Nephron (organoid): Measurements from ENCODE around the gene HOXD9.
A peak's percentile ranks its signal among the peaks of the same experiment; 100 is the strongest.

Experiments used
- H3K27ac Mint-ChIP-seq, 3 experiments: 2 replicates each; pipeline ENCODE4 v1.8.0; 2020; ENCODE audit warnings: mixed read lengths in 3 of 3, mild to moderate bottlenecking in 2 of 3, moderate library complexity in 1 of 3
- H3K27me3 Mint-ChIP-seq: 2 replicates; pipeline ENCODE4 v1.8.0; 2021; ENCODE audit warnings: low read depth, mild to moderate bottlenecking, moderate library complexity, mixed read lengths
- H3K36me3 Mint-ChIP-seq: 2 replicates; pipeline ENCODE4 v1.8.0; 2020; ENCODE audit warnings: low read depth, mixed read lengths
- H3K4me1 Mint-ChIP-seq: 2 replicates; pipeline ENCODE4 v1.8.0; 2020; ENCODE audit warnings: mixed read lengths
- H3K4me3 Mint-ChIP-seq, 3 experiments: 2 replicates each; pipeline ENCODE4 v1.8.0; 2020; ENCODE audit warnings: mild to moderate bottlenecking in 3 of 3, mixed read lengths in 3 of 3, moderate library complexity in 2 of 3
- H3K9me3 Mint-ChIP-seq: 2 replicates; pipeline ENCODE4 v1.8.0; 2020; ENCODE audit warnings: mixed read lengths
- TF ChIP-seq, protein P1 (sequence below), 3 experiments: fragments of 200-600 bp; sonication (generic); IDR thresholded peaks; one replicate each; pipeline ENCODE4 v1.5.0; 2021; ENCODE audit warnings: antibody characterized with exemption in 3 of 3; ENCODE audit not compliant: unreplicated experiment in 3 of 3

Gene HOXD9

DNA sequence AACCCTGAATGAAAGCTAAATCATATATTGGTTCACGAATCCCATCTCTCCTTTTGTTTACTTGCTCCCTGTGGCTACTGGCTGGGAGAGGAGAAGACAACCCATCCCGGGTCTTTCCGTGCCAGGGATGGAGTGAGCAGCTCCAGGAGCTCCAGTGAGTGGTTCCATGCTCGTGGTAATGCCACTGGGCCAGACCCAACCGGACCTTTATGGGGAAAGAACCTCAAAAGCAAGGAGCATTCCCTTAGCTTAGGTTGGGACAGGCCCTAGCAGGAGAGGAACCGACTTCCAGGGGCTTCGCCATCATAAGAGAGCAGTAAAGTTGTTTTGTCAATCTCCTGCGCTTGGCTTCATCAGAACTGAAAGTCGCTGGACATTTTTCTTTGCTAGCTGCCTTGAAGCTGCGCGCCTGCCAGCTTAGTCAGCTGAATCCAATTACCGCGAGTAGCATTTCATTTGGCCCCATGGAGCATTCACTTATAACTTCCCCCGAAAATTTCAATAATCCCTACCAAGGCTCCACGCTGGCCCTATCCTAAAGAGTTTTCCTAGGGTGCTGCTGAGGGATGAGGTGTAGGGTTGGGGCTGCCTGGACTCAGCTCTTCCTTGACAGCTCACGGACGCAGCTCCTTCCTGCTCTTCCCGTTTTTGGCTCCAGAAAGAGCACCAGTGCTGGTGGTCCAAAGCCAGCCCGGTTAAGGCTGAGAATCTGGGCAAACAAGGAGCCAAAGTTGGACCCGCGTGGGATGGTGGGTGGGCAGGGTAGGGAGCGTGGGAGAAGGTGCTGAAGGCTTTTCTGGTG lies 39.5 kb downstream of the HOXD9 start:
- Mint-ChIP-seq H3K27ac (peak overlapping the region; percentile 95 to 99 (median 99)), H3K9me3 (no peaks in the 10 kb centered on the region), H3K4me3 (peak overlapping the region; percentile 84 to 89 (median 88)), H3K36me3 (peaks cover 17% of the 10 kb centered on the region), H3K4me1 (peaks cover 74% of the 10 kb centered on the region), H3K27me3 (peaks cover 22% of the 10 kb centered on the region)
- TF ChIP-seq, protein P1, sequence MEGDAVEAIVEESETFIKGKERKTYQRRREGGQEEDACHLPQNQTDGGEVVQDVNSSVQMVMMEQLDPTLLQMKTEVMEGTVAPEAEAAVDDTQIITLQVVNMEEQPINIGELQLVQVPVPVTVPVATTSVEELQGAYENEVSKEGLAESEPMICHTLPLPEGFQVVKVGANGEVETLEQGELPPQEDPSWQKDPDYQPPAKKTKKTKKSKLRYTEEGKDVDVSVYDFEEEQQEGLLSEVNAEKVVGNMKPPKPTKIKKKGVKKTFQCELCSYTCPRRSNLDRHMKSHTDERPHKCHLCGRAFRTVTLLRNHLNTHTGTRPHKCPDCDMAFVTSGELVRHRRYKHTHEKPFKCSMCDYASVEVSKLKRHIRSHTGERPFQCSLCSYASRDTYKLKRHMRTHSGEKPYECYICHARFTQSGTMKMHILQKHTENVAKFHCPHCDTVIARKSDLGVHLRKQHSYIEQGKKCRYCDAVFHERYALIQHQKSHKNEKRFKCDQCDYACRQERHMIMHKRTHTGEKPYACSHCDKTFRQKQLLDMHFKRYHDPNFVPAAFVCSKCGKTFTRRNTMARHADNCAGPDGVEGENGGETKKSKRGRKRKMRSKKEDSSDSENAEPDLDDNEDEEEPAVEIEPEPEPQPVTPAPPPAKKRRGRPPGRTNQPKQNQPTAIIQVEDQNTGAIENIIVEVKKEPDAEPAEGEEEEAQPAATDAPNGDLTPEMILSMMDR (IDR thresholded peaks at IDR 0.05; ENCODE audit: unreplicated experiment in 3 of 3) = no peak

DNA sequence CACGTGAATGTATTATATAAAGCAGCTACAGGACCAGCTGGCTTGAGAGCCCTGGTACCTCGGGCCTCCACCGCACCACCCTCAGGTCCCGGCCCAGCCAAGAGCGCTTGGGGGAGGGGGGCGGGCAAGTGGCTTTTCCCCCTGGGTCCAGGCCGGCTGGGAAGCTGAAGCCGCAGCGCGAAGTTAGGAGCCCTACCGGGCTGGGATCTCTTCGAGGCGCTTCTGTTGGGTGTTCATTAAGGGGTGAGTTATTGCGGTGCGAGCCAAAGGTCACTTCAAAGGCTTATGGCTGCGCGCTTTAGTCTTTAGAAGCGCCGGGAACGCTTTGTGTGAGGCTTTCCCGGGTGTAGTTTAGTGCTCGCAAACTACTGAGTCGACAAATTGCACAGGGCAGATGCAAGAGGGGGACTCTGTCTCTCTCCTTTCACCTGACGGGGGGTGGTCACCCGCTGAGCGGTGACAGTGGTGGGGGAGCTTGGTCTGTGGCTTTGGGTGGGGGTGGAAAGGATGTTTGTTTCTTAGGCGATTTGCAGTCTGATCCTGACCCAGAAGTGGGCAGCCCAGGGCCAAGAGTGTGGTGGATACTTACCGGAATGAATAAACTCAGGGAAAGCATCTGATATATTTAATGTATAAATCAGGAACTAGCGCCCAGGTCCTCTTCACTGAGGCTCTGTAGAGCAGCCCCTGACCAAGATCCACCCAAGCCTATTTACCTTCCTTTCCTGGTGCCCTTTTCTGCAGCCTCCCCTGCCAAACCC lies 40.6 kb downstream of the HOXD9 start:
- Mint-ChIP-seq H3K4me1 (peaks cover 77% of the 10 kb centered on the region), H3K27me3 (peaks cover 23% of the 10 kb centered on the region), H3K9me3 (no peaks in the 10 kb centered on the region), H3K4me3 (peak overlapping the region; percentile 83 to 84 (median 84)), H3K36me3 (peaks cover 27% of the 10 kb centered on the region), H3K27ac (peak overlapping the region; percentile 95 to 99 (median 99))
- TF ChIP-seq, protein P1 (IDR thresholded peaks at IDR 0.05; ENCODE audit: unreplicated experiment in 3 of 3) = no peak

DNA sequence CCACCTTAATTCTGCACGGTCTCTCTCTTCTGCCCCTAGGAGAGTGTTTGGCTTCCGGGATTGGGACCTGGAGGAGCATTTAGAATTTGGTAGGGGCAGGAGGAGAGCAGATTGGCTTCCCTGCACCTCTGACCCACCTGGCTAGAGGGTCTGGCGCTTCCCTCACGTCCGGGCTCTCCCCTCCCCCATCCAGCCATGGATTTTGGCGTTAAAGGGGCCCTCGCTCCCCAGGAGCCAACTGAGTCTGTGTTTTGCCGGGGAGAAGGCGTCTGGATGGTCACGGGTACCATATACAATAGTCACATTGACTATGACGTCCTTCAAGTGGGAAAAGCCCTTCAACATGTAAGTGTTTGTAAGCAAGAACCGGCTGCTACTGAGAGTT lies 41.1 kb downstream of the HOXD9 start:
- H3K27ac Mint-ChIP-seq = peak overlapping the region; percentile 95 to 99 (median 99)
- peaks cover 72% of the 10 kb centered on the region for H3K4me1 Mint-ChIP-seq
- peak overlapping the region; percentile 83 to 84 (median 84) for H3K4me3 Mint-ChIP-seq
- H3K9me3 Mint-ChIP-seq = no peaks in the 10 kb centered on the region
- peaks cover 27% of the 10 kb centered on the region for H3K36me3 Mint-ChIP-seq
- TF ChIP-seq, protein P1 (IDR thresholded peaks at IDR 0.05; ENCODE audit: unreplicated experiment in 3 of 3) = no peak
- H3K27me3 Mint-ChIP-seq = peaks cover 19% of the 10 kb centered on the region

DNA sequence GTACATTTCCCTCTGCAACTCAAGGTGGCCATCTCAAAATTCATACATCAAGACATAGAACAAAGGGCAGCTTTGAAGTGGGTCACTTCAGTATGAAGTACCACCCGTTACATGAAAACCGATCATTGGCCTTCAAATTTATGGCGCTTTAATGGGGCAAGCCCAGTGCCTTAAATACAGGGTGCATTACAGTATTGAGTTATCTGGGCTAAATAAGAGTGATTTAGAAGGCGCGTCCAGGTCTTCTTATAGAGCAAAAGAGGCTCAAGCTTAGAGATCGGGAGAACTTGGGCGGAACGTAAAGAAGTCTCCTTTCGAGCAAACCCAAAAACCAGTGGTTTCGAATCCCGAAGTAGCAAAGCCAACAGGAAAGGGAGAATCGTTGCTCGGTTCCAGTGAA lies 41.7 kb downstream of the HOXD9 start:
- Mint-ChIP-seq H3K36me3 (peaks cover 27% of the 10 kb centered on the region), H3K4me3 (peak overlapping the region; percentile 83 to 84 (median 84)), H3K4me1 (peaks cover 71% of the 10 kb centered on the region), H3K27me3 (peaks cover 19% of the 10 kb centered on the region), H3K27ac (peak overlapping the region; percentile 95 to 99 (median 99)), H3K9me3 (no peaks in the 10 kb centered on the region)
- TF ChIP-seq, protein P1 (IDR thresholded peaks at IDR 0.05; ENCODE audit: unreplicated experiment in 3 of 3) = no peak

DNA sequence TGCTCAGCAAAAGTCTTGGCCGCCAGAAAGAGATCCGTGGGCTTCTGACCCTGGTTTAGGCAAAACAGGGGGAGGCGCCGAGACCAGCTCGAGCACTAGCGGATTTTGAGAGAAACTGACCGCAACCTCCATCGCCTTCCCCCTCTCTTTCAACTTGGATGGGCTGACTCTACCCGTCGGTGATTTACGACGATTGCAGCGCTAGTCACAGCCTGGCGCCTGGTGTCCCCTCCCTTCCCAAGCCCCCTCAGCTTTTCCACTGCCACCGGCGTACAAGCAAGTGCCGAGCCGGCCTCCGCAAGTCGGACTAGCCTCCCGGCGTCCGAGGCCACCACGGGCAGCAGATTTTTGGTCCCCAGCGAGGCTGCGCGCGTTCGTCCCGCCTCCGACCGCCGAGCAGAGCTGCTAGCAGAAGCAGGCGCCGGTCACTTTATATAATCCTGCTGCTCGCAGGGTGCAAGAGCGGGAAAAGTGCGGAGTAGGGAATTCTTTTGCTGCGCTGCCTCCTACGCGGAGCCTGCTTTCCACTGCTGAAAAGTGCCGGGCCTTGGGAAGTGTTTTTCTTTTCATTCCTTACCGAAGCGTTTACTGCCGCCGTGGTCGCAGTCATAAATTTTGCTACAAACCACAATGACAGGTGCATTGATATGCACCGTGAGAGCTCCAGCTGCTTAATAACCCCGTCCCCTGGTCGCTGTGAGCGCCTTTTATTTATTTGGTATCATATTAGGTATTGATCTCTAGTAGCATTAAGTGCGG lies 42.3 kb downstream of the HOXD9 start:
- Mint-ChIP-seq H3K4me1 (peaks cover 76% of the 10 kb centered on the region), H3K4me3 (peak overlapping the region; percentile 83 to 84 (median 84)), H3K27me3 (peaks cover 19% of the 10 kb centered on the region), H3K36me3 (peaks cover 32% of the 10 kb centered on the region), H3K27ac (peak overlapping the region; percentile 95 to 99 (median 99)), H3K9me3 (no peaks in the 10 kb centered on the region)
- TF ChIP-seq, protein P1 (IDR thresholded peaks at IDR 0.05; ENCODE audit: unreplicated experiment in 3 of 3) = no peak
